ENCODE measurements around the gene PTPRN2.

DNA sequence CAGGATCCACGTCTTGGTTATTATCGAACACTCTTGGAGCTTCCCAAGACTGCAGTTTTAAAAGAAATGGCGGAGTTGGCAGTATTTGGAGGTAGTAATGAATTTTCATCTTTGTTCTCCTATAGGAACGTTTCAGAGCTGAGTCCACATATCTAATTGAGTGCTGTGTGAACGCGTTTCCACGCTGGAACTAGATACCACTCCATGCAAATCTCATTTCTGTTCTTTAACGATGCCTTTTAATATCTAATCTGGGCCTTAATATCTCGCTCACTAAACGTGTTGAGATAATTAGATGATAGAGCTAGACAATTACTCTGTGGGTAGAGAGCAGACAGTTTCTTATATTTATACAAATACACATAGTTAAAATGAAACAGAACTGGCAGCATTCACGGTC lies 727.2 kb downstream of the PTPRN2 start:
- TF ChIP-seq, protein P1, sequence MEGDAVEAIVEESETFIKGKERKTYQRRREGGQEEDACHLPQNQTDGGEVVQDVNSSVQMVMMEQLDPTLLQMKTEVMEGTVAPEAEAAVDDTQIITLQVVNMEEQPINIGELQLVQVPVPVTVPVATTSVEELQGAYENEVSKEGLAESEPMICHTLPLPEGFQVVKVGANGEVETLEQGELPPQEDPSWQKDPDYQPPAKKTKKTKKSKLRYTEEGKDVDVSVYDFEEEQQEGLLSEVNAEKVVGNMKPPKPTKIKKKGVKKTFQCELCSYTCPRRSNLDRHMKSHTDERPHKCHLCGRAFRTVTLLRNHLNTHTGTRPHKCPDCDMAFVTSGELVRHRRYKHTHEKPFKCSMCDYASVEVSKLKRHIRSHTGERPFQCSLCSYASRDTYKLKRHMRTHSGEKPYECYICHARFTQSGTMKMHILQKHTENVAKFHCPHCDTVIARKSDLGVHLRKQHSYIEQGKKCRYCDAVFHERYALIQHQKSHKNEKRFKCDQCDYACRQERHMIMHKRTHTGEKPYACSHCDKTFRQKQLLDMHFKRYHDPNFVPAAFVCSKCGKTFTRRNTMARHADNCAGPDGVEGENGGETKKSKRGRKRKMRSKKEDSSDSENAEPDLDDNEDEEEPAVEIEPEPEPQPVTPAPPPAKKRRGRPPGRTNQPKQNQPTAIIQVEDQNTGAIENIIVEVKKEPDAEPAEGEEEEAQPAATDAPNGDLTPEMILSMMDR (IDR thresholded peaks at IDR 0.05): no peak
- no peak for TF ChIP-seq POLR2A (IDR thresholded peaks at IDR 0.05)
